B cell (primary cell): ENCODE measurements around the gene HOMER1. TPM values are rescaled to one million over a fixed set of nuclear protein-coding genes. Genes with fewer than 3 reads are reported as not detected.
A peak's percentile ranks its signal among the peaks of the same experiment; 100 is the strongest.

ENCODE experiments used
- ATAC-seq: fragments of 200-7000 bp; cut with Tn5 transposase; one replicate; pipeline ENCODE4 v1.10.0; 2021; ENCODE audit warnings: low read depth, mild to moderate bottlenecking, moderate number of reproducible peaks, moderate library complexity
- CTCF ChIA-PET: fragments of 350-600 bp; sonication (Branson Sonifier 250); formaldehyde crosslinking; loops from one replicate; lab custom pipeline; 2021; ENCODE audit warnings: antibody characterized with exemption, inconsistent platforms; lab: Charles Lee
- POLR2A ChIA-PET: fragments of 350-600 bp; sonication (Branson Sonifier 250); formaldehyde crosslinking; loops from one replicate; lab custom pipeline; 2021; ENCODE audit warnings: antibody characterized with exemption; lab: Charles Lee
- DNase-seq: peaks from one replicate; pipeline ENCODE4 v3.0.0; 2013
- H2AFZ ChIP-seq: 2 replicates; pipeline ENCODE4 v1.6.1; 2012; ENCODE audit warnings: mild to moderate bottlenecking, low read depth, low read length; ENCODE audit not compliant: insufficient read depth, poor library complexity, severe bottlenecking
- H3K27ac ChIP-seq, 2 donors: 1 replicate in 1 of 2; 2 replicates in 1 of 2; pipeline ENCODE4 v1.5.1; 2012 to 2013; ENCODE audit warnings: low read length in 2 of 2, mild to moderate bottlenecking in 2 of 2, moderate library complexity in 1 of 2
- H3K27me3 ChIP-seq, 4 experiments: fragments of 200-600 bp in 1 of 4; sonication (generic) in 1 of 4; replicated peaks in 1 of 4; 1 replicate in 2 of 4; 2 replicates in 2 of 4; pipeline versions ENCODE4 v1.6.1 to v1.7.0; 2013 to 2016; ENCODE audit warnings: low read length in 3 of 4, mild to moderate bottlenecking in 2 of 4, mixed read lengths in 1 of 4, moderate library complexity in 1 of 4; ENCODE audit not compliant: insufficient read depth in 4 of 4, control insufficient read depth in 3 of 4; ENCODE audit errors: control extremely low read depth in 1 of 4
- H3K36me3 ChIP-seq, 2 experiments: replicated peaks in 1 of 2; 1 replicate in 1 of 2; 2 replicates in 1 of 2; pipeline versions ENCODE4 v1.6.1 to v1.7.1; 2013; ENCODE audit warnings: low read length in 1 of 2; ENCODE audit not compliant: insufficient read depth in 2 of 2, control insufficient read depth in 1 of 2; ENCODE audit errors: control extremely low read depth in 1 of 2, extremely low read depth in 1 of 2
- H3K4me1 ChIP-seq, 2 donors: fragments of 200-600 bp in 1 of 2; sonication (generic) in 1 of 2; 1 replicate in 1 of 2; 2 replicates in 1 of 2; pipeline versions ENCODE4 v1.5.1 to v1.6.1; 2013 to 2017; ENCODE audit warnings: low read length in 2 of 2; ENCODE audit not compliant: control insufficient read depth in 2 of 2, insufficient read depth in 2 of 2
- H3K4me2 ChIP-seq: replicated peaks from 2 replicates; pipeline ENCODE3; 2012; ENCODE audit warnings: mild to moderate bottlenecking, low read depth, low read length; ENCODE audit not compliant: poor library complexity, severe bottlenecking
- H3K4me3 ChIP-seq, 5 experiments: fragments of 200-600 bp in 1 of 5; sonication (generic) in 1 of 5; 1 replicate in 3 of 5; 2 replicates in 2 of 5; pipeline versions ENCODE4 v1.5.1 to v1.7.0; 2011 to 2016; ENCODE audit warnings: low read length in 4 of 5, mild to moderate bottlenecking in 4 of 5, low read depth in 2 of 5, control low read depth in 1 of 5, moderate library complexity in 1 of 5; ENCODE audit not compliant: insufficient read depth in 1 of 5; ENCODE audit errors: control extremely low read depth in 1 of 5, extremely low read depth in 1 of 5
- H3K79me2 ChIP-seq: fragments of 200-600 bp; sonication (generic); one replicate; pipeline ENCODE4 v1.6.0; 2016; ENCODE audit warnings: low read length; ENCODE audit not compliant: control insufficient read depth, insufficient read depth
- H3K9ac ChIP-seq: fragments of 200-600 bp; sonication (generic); 2 replicates; pipeline ENCODE4 v1.6.1; 2017; ENCODE audit warnings: mild to moderate bottlenecking, low read length, moderate library complexity
- H3K9me3 ChIP-seq, 3 donors: one replicate each; pipeline versions ENCODE4 v1.6.1 to v1.7.1; 2013; ENCODE audit warnings: low read length in 2 of 3; ENCODE audit not compliant: control insufficient read depth in 2 of 3, insufficient read depth in 1 of 3; ENCODE audit errors: control extremely low read depth in 1 of 3
- H4K20me1 ChIP-seq: 2 replicates; pipeline ENCODE4 v1.6.0; 2012; ENCODE audit warnings: mild to moderate bottlenecking, low read length; ENCODE audit not compliant: insufficient read depth, control insufficient read depth, poor library complexity, severe bottlenecking
- H3K27ac Mint-ChIP-seq: one replicate; pipeline ENCODE4 v1.8.0; 2021; ENCODE audit warnings: mixed read lengths
- H3K27me3 Mint-ChIP-seq: one replicate; pipeline ENCODE4 v1.8.0; 2021; ENCODE audit warnings: mixed read lengths
- H3K4me1 Mint-ChIP-seq: one replicate; pipeline ENCODE4 v1.8.0; 2021; ENCODE audit warnings: mixed read lengths
- H3K4me3 Mint-ChIP-seq: one replicate; pipeline ENCODE4 v1.8.0; 2021; ENCODE audit warnings: mixed read lengths
- H3K9me3 Mint-ChIP-seq: one replicate; pipeline ENCODE4 v1.8.0; 2022; ENCODE audit warnings: mixed read lengths; ENCODE audit not compliant: insufficient read depth
- EZH2 ChIP-seq: IDR thresholded peaks from 2 replicates; pipeline ENCODE4 v1.6.1; 2012; ENCODE audit warnings: borderline replicate concordance, low read depth, mild to moderate bottlenecking, moderate library complexity, low read length; ENCODE audit not compliant: insufficient read depth, poor library complexity, severe bottlenecking
- WGBS: methylation state at CpG from one replicate; pipeline ENCODE4 v1.1.5; 2013; ENCODE audit warnings: missing lambda C conversion rate; ENCODE audit not compliant: insufficient coverage; 5-methylcytosine and 5-hydroxymethylcytosine counted together
- intact Hi-C: fragments of 100-400 bp; cut with micrococcal nuclease; formaldehyde crosslinking; loops from one replicate; pipeline ENCODE4 v1.10.0; 2022
- polyA plus RNA-seq: library from polyadenylated mRNA; depleted of rRNA; stranded (reverse); fragments of >200 nt; gene quantifications from 2 replicates; pipeline ENCODE4 v1.2.3, GENCODE V29; 2012
- total RNA-seq, 2 donors: library from RNA; stranded (reverse); fragments of 120-200 nt in 1 of 2; gene quantifications; 1 replicate in 1 of 2; 2 replicates in 1 of 2; pipeline versions ENCODE4 v1.2.3 to v1.2.4, GENCODE V29; 2013 to 2022
- TF ChIP-seq, protein P1 (sequence below): fragments of 200-600 bp; IDR thresholded peaks from one replicate; pipeline ENCODE4 v1.8.0; 2022; ENCODE audit warnings: antibody characterized with exemption, mild to moderate bottlenecking

Gene HOMER1
- total and polyA plus RNA-seq, 2 donors (not counting 1 experiment from before 2014, with no cell fraction given), result 0.63 to 5.4 TPM

GRCh38 chr5:79417495-79417894 lies 96.4 kb downstream of the HOMER1 start:
- peaks cover 6% of the 10 kb centered on the region for H3K4me1 Mint-ChIP-seq
- H3K4me2 ChIP-seq, result no peak overlapping the region
- H3K4me1 ChIP-seq, result peaks cover 6 to 7% of the 10 kb centered on the region in 2 donors
- ChIA-PET POLR2A (no interaction called here), CTCF (no interaction called here)
- H3K9ac ChIP-seq, result no peak overlapping the region
- no peaks in the 10 kb centered on the region for H3K9me3 Mint-ChIP-seq
- H3K27me3 Mint-ChIP-seq, result no peaks in the 10 kb centered on the region
- DNase-seq, result no peak
- H3K4me3 ChIP-seq, result no peak overlapping the region
- no peak overlapping the region for H3K27ac Mint-ChIP-seq
- no peak overlapping the region for H2AFZ ChIP-seq
- TF ChIP-seq, protein P1, sequence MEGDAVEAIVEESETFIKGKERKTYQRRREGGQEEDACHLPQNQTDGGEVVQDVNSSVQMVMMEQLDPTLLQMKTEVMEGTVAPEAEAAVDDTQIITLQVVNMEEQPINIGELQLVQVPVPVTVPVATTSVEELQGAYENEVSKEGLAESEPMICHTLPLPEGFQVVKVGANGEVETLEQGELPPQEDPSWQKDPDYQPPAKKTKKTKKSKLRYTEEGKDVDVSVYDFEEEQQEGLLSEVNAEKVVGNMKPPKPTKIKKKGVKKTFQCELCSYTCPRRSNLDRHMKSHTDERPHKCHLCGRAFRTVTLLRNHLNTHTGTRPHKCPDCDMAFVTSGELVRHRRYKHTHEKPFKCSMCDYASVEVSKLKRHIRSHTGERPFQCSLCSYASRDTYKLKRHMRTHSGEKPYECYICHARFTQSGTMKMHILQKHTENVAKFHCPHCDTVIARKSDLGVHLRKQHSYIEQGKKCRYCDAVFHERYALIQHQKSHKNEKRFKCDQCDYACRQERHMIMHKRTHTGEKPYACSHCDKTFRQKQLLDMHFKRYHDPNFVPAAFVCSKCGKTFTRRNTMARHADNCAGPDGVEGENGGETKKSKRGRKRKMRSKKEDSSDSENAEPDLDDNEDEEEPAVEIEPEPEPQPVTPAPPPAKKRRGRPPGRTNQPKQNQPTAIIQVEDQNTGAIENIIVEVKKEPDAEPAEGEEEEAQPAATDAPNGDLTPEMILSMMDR, result no peak
- no peak for TF ChIP-seq EZH2
- no CpG with 5 or more reads among the region's 1 CpG for WGBS
- no peak overlapping the region for H3K27ac ChIP-seq
- no peak for ATAC-seq
- no peaks in the 10 kb centered on the region for H3K27me3 ChIP-seq
- no peaks in the 10 kb centered on the region for H3K36me3 ChIP-seq
- H3K79me2 ChIP-seq, result no peaks in the 10 kb centered on the region
- intact Hi-C loops, result no loop called here
- H4K20me1 ChIP-seq, result no peaks in the 10 kb centered on the region
- H3K4me3 Mint-ChIP-seq, result no peak overlapping the region
- no peaks in the 10 kb centered on the region for H3K9me3 ChIP-seq

DNA sequence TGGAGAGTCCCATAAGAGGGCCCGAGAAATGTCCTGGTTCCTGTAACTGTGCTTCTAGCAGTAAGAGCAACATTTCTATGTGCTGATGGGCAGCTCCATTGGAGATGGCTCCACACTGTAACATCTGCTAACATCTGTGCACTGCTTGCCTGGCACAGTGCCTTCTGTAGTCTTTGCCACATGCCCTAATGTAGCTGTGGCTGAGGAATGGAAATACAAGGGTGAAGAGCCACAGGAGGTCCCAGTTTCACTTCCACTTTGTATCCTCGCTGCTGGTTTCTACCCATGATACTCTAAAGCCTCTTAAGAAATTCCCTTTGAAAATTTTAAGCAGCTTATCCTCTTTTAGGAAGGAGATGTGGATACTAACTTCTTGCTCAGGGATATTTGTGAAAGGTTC lies 97.4 kb downstream of the HOMER1 start:
- no peak overlapping the region for H3K27ac ChIP-seq

More for the DNA sequence above, 97.4 kb downstream of the HOMER1 start:
- Mint-ChIP-seq H3K27ac (peak overlapping the region; percentile 15), H3K9me3 (no peaks in the 10 kb centered on the region), H3K4me1 (peaks cover 6% of the 10 kb centered on the region), H3K27me3 (no peaks in the 10 kb centered on the region), H3K4me3 (no peak overlapping the region)
- Histone ChIP-seq H3K9me3 (no peaks in the 10 kb centered on the region), H3K4me2 (peak overlapping the region; percentile 22), H2AFZ (peak overlapping the region; percentile 44), H3K9ac (peak overlapping the region; percentile 24), H3K79me2 (no peaks in the 10 kb centered on the region), H4K20me1 (no peaks in the 10 kb centered on the region), H3K27me3 (no peaks in the 10 kb centered on the region), H3K4me3 (no peak overlapping the region), H3K4me1 (peaks cover 6 to 7% of the 10 kb centered on the region in 2 donors), H3K36me3 (no peaks in the 10 kb centered on the region)
- CTCF ChIA-PET, result no interaction called here
- peak; percentile 53 for DNase-seq
- intact Hi-C loops, result no loop called here
- WGBS, result 100% methylated on average over 1 of the region's 2 CpGs
- TF ChIP-seq, protein P1, result no peak
- no peak for TF ChIP-seq EZH2
- POLR2A ChIA-PET, result interaction anchor here (0.7 kb wide), 1 partner anchor 98 kb away, joined by 4 read pairs; no protein-coding TSS in a partner anchor
- ATAC-seq, result peak; percentile 79
